Measurements from ENCODE around the gene AHCYL2. TPM values are rescaled to one million over a fixed set of nuclear protein-coding genes. Genes with fewer than 3 reads are reported as not detected.

AHCYL2 gene
- total RNA-seq, 6 experiments from 2014 or later: 6.8 to 12.4 (median 8.8) TPM

DNA sequence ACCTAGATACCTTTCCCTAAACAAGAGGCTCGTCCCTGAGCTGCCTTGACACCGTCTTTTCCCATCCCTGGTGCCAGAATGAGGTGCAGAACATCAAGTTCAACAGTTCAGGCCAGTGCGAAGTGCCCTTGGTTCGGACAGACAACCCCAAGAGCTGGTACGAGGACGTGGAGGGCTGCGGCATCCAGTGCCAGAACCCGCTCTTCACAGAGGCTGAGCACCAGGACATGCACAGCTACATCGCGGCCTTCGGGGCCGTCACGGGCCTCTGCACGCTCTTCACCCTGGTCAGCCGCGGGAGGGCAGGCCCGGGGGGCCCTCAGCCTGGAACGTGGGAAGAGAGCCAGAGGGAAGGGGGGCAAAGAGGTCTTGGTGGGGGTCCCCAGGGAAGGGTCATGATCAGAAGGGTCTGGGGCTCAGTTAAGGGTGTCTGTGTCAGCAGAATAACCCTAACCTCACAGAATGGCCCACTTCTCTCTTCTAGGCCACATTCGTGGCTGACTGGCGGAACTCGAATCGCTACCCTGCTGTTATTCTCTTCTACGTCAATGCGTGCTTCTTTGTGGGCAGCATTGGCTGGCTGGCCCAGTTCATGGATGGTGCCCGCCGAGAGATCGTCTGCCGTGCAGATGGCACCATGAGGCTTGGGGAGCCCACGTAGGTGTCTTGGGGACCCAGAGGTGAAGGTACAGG, 19.6 kb upstream of the AHCYL2 start:
- no peaks in the 10 kb centered on the region for H3K36me3 Mint-ChIP-seq (ENCODE audit: low read depth)

GRCh38 chr7:129205987-129206785, 18.6 kb upstream of the AHCYL2 start:
- DNase-seq: no peak
- Mint-ChIP-seq H3K9me3 (no peaks in the 10 kb centered on the region), H3K27me3 (ENCODE audit: insufficient read depth) (peaks cover 48% of the 10 kb centered on the region), H3K27ac (no peak overlapping the region), H3K4me3 (no peak overlapping the region), H3K4me1 (ENCODE audit: low read depth) (no peaks in the 10 kb centered on the region), H3K36me3 (ENCODE audit: low read depth) (no peaks in the 10 kb centered on the region)
- TF ChIP-seq, protein P1, sequence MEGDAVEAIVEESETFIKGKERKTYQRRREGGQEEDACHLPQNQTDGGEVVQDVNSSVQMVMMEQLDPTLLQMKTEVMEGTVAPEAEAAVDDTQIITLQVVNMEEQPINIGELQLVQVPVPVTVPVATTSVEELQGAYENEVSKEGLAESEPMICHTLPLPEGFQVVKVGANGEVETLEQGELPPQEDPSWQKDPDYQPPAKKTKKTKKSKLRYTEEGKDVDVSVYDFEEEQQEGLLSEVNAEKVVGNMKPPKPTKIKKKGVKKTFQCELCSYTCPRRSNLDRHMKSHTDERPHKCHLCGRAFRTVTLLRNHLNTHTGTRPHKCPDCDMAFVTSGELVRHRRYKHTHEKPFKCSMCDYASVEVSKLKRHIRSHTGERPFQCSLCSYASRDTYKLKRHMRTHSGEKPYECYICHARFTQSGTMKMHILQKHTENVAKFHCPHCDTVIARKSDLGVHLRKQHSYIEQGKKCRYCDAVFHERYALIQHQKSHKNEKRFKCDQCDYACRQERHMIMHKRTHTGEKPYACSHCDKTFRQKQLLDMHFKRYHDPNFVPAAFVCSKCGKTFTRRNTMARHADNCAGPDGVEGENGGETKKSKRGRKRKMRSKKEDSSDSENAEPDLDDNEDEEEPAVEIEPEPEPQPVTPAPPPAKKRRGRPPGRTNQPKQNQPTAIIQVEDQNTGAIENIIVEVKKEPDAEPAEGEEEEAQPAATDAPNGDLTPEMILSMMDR (IDR thresholded peaks at IDR 0.05): no peak

More for the DNA sequence above, 19.6 kb upstream of the AHCYL2 start:
- Mint-ChIP-seq H3K27me3 (ENCODE audit: insufficient read depth) (peaks cover 47% of the 10 kb centered on the region), H3K4me3 (no peak overlapping the region), H3K27ac (no peak overlapping the region), H3K4me1 (ENCODE audit: low read depth) (no peaks in the 10 kb centered on the region), H3K9me3 (no peaks in the 10 kb centered on the region)
- TF ChIP-seq, protein P1 (IDR thresholded peaks at IDR 0.05): no peak
- no peak for DNase-seq

GRCh38 chr7:129208667-129209066, 16.2 kb upstream of the AHCYL2 start:
- Mint-ChIP-seq H3K27ac (no peak overlapping the region), H3K36me3 (ENCODE audit: low read depth) (no peaks in the 10 kb centered on the region), H3K27me3 (ENCODE audit: insufficient read depth) (peaks cover 33% of the 10 kb centered on the region), H3K4me1 (ENCODE audit: low read depth) (peaks cover 1% of the 10 kb centered on the region), H3K9me3 (no peaks in the 10 kb centered on the region), H3K4me3 (no peak overlapping the region)
- no peak for DNase-seq
- TF ChIP-seq, protein P1 (IDR thresholded peaks at IDR 0.05): no peak

- H3K27me3 Mint-ChIP-seq (ENCODE audit: insufficient read depth): peaks cover 30% of the 10 kb centered on the region
- no peaks in the 10 kb centered on the region for H3K9me3 Mint-ChIP-seq
- H3K4me1 Mint-ChIP-seq (ENCODE audit: low read depth): peaks cover 8% of the 10 kb centered on the region
- no peak overlapping the region for H3K27ac Mint-ChIP-seq
- H3K36me3 Mint-ChIP-seq (ENCODE audit: low read depth): no peaks in the 10 kb centered on the region
- DNase-seq: no peak
- no peak overlapping the region for H3K4me3 Mint-ChIP-seq
- TF ChIP-seq, protein P1 (IDR thresholded peaks at IDR 0.05): no peak
Observed at GRCh38 chr7:129209067-129209926, 15.5 kb upstream of the AHCYL2 start.

- no peak overlapping the region for H3K27ac Mint-ChIP-seq
- no peaks in the 10 kb centered on the region for H3K9me3 Mint-ChIP-seq
- H3K4me3 Mint-ChIP-seq: no peak overlapping the region
- H3K36me3 Mint-ChIP-seq (ENCODE audit: low read depth): no peaks in the 10 kb centered on the region
- H3K4me1 Mint-ChIP-seq (ENCODE audit: low read depth): peaks cover 8% of the 10 kb centered on the region
- TF ChIP-seq, protein P1 (IDR thresholded peaks at IDR 0.05): peak; percentile 92
- H3K27me3 Mint-ChIP-seq (ENCODE audit: insufficient read depth): peaks cover 28% of the 10 kb centered on the region
- peak; percentile 34 for DNase-seq
Observed at GRCh38 chr7:129210256-129210988, 14.4 kb upstream of the AHCYL2 start.
